SK-N-DZ (cell line): ENCODE data around the gene HMCES.
A peak's percentile ranks its signal among the peaks of the same experiment; 100 is the strongest.
"Not testable (repeated sequence)": the region's sequence is repeated elsewhere in the genome, so short reads cannot be mapped to it uniquely, and the experiment has no call there.

Experiments used
- DNase-seq: peaks from one replicate; pipeline ENCODE4 v3.0.0-alpha.2; 2015; ENCODE audit warnings: low spot score

HMCES gene

GRCh38 chr3:129318921-129319320 is 40.3 kb downstream of the HMCES start:
- DNase-seq = no peak

GRCh38 chr3:129320261-129320660 is 41.6 kb downstream of the HMCES start:
- DNase-seq = no peak

GRCh38 chr3:129320825-129321487 is 42.3 kb downstream of the HMCES start:
- DNase-seq = no peak

GRCh38 chr3:129321887-129322286 is 43.2 kb downstream of the HMCES start:
- DNase-seq = no peak

- no peak for DNase-seq
Measured at GRCh38 chr3:129323651-129324294, 45.1 kb downstream of the HMCES start.

- no peak for DNase-seq
Measured at GRCh38 chr3:129324855-129325254, 46.2 kb downstream of the HMCES start.

GRCh38 chr3:129325383-129325782 is 46.7 kb downstream of the HMCES start:
- no peak for DNase-seq

- no peak for DNase-seq
Measured at GRCh38 chr3:129326138-129326537, 47.5 kb downstream of the HMCES start.

GRCh38 chr3:129326595-129326994 is 47.9 kb downstream of the HMCES start:
- DNase-seq = no peak

GRCh38 chr3:129327510-129327909 is 48.8 kb downstream of the HMCES start:
- no peak for DNase-seq

GRCh38 chr3:129329858-129330257 is 51.2 kb downstream of the HMCES start:
- no peak for DNase-seq

GRCh38 chr3:129330409-129330808 is 51.7 kb downstream of the HMCES start:
- DNase-seq = no peak

GRCh38 chr3:129333891-129334290 is 55.2 kb downstream of the HMCES start:
- no peak for DNase-seq

- DNase-seq = no peak
Measured at GRCh38 chr3:129336093-129336706, 57.5 kb downstream of the HMCES start.

- not testable (repeated sequence) for DNase-seq
Measured at GRCh38 chr3:129337719-129338118, 59.0 kb downstream of the HMCES start.

GRCh38 chr3:129339186-129339585 is 60.5 kb downstream of the HMCES start:
- not testable (repeated sequence) for DNase-seq

- DNase-seq = not testable (repeated sequence)
Measured at GRCh38 chr3:129339833-129340232, 61.2 kb downstream of the HMCES start.

- no peak for DNase-seq
Measured at GRCh38 chr3:129341331-129342141, 62.9 kb downstream of the HMCES start.

GRCh38 chr3:129343643-129344360 is 65.1 kb downstream of the HMCES start:
- no peak for DNase-seq

GRCh38 chr3:129344540-129345220 is 66.0 kb downstream of the HMCES start:
- DNase-seq = peak; percentile 32

- no peak for DNase-seq
Measured at GRCh38 chr3:129345281-129345680, 66.6 kb downstream of the HMCES start.
